GM10847 (cell line): ENCODE data around the gene KIF5C.

Source experiments
- POLR2A ChIP-seq: IDR thresholded peaks from 2 replicates; pipeline ENCODE4 v1.6.1; 2011; ENCODE audit not compliant: insufficient read length; ENCODE audit errors: extremely low read depth

KIF5C gene

GRCh38 chr2:148906124-148906523, 31.1 kb downstream of the KIF5C start:
- TF ChIP-seq POLR2A = no peak

- no peak for TF ChIP-seq POLR2A
Observed at GRCh38 chr2:148907085-148907785, 32.2 kb downstream of the KIF5C start.

- no peak for TF ChIP-seq POLR2A
Observed at GRCh38 chr2:148909114-148909513, 34.1 kb downstream of the KIF5C start.

- TF ChIP-seq POLR2A = no peak
Observed at GRCh38 chr2:148913061-148913460, 38.0 kb downstream of the KIF5C start.

GRCh38 chr2:148913492-148913891, 38.5 kb downstream of the KIF5C start:
- no peak for TF ChIP-seq POLR2A

GRCh38 chr2:148914463-148914862, 39.4 kb downstream of the KIF5C start:
- TF ChIP-seq POLR2A = no peak

GRCh38 chr2:148917431-148917830, 42.4 kb downstream of the KIF5C start:
- no peak for TF ChIP-seq POLR2A

- no peak for TF ChIP-seq POLR2A
Observed at GRCh38 chr2:148918554-148918953, 43.5 kb downstream of the KIF5C start.

GRCh38 chr2:148920559-148920958, 45.5 kb downstream of the KIF5C start:
- no peak for TF ChIP-seq POLR2A

GRCh38 chr2:148922062-148922461, 47.0 kb downstream of the KIF5C start:
- TF ChIP-seq POLR2A = no peak

GRCh38 chr2:148922776-148923475, 47.9 kb downstream of the KIF5C start:
- no peak for TF ChIP-seq POLR2A

GRCh38 chr2:148924514-148925178, 49.6 kb downstream of the KIF5C start:
- TF ChIP-seq POLR2A = no peak

- TF ChIP-seq POLR2A = no peak
Observed at GRCh38 chr2:148926291-148926961, 51.4 kb downstream of the KIF5C start.

- no peak for TF ChIP-seq POLR2A
Observed at GRCh38 chr2:148926981-148927401, 52.0 kb downstream of the KIF5C start.

GRCh38 chr2:148928395-148928794, 53.4 kb downstream of the KIF5C start:
- no peak for TF ChIP-seq POLR2A
